ENCODE results near the gene UBL7.
"Not testable (repeated sequence)": the region's sequence is repeated elsewhere in the genome, so short reads cannot be mapped to it uniquely, and the experiment has no call there.

UBL7 gene, protein sequence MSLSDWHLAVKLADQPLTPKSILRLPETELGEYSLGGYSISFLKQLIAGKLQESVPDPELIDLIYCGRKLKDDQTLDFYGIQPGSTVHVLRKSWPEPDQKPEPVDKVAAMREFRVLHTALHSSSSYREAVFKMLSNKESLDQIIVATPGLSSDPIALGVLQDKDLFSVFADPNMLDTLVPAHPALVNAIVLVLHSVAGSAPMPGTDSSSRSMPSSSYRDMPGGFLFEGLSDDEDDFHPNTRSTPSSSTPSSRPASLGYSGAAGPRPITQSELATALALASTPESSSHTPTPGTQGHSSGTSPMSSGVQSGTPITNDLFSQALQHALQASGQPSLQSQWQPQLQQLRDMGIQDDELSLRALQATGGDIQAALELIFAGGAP

GRCh38 chr15:74460871-74461846 is at the start of gene UBL7:
Gene UBL7 (minus strand): TSS chr15:74461160. CDS start chr15:74458867, 2,293 bp downstream.
- peak; percentile 82 for DNase-seq (ENCODE audit: low spot score)

DNA sequence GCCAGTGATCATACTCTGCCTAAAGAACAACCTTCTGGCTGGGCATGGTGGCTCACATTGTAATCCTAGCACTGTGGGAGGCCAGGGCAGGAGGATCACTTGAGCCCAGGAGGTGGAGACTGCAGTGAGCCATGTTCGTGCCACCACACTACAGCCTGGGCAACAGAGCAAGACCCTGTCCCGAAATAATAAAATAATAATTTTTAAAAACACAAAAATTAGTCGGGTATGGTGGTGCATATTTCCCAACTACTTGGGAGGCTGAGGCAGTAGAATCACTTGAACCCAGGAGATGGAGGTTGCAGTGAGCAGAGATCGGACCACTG is 45.5 kb upstream of the UBL7 start:
- DNase-seq (ENCODE audit: low spot score) = no peak

GRCh38 chr15:74505837-74506514 is 45.0 kb upstream of the UBL7 start:
- no peak for DNase-seq (ENCODE audit: low spot score)

DNA sequence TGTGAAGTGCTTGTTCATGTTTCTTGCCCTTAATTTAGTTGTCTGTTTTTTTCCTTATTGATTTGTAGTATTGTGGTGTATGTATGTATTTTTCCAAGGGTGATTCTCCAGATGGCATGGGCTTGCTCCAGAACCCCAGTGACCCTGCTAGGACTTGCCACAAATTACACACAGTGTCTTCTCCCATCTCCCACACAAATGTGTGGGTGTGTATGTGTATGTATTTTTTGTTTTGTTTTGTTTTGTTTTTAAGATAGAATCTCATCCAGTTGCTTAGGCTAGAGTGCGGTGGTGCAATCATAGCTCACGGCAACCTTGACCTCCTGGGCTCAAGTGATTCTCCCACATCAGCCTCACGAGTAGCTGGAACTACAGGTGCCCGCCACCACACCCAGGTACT is 43.9 kb upstream of the UBL7 start:
- no peak for DNase-seq (ENCODE audit: low spot score)

DNA sequence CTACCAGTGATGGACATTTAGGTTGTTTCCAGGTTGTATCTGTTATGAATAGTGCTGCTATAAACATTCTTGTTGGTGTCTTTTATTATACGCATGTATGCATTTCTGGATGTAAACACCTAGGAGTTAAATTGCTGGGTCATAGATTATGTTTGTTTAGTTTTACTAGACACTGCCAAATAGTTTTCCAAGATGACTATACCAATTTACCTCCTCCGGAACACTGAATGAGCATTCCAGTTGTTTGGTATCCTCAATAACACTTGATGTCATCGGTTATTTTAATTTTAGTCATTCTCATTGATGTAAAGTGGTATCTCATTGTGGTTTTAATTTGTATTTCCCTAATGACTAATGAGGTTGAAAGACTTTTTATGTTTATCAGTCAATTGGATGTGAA is 43.5 kb upstream of the UBL7 start:
- no peak for DNase-seq (ENCODE audit: low spot score)

DNA sequence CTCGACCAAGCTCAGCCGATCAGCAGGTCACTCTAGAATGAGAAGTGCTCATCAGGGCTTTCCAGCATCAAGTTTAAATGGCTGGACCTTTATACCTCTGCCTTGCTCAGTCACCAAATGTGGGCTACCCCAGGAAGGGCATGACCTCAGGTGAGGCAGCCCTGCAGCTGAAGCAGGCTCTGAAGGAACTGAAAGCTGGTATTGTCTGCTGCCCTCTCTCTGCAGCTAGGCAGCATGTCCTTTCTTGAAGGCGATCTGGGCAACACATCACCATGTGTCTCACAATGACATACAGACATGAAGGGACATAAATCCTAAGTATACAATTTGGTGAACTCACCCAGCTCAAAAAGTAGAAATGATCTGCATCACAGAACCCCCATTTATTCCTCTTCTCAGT is 41.3 kb upstream of the UBL7 start:
- no peak for DNase-seq (ENCODE audit: low spot score)

DNA sequence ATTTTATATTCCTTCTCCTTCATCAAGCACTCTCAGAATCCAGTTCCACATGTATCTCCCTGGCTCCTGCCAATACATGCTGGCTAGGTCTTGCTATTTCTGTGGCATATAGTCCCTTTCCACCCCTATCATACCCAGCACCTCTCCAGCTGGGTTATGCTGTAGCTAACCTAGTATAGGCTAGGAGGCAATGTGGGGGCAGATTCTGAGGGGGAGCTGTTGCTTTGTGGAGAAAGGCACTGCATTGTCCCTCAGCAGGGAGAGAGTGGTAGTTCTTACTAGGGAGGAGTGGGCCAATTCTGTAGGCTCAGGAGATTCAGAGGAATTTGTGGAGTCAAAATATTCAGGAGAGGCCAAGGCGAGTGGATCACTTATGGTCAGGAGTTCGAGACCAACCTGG is 39.4 kb upstream of the UBL7 start:
- DNase-seq (ENCODE audit: low spot score) = no peak

- no peak for DNase-seq (ENCODE audit: low spot score)
Measured at GRCh38 chr15:74499366-74499765, 38.4 kb upstream of the UBL7 start.

- DNase-seq (ENCODE audit: low spot score) = no peak
Measured at GRCh38 chr15:74497584-74497983, 36.6 kb upstream of the UBL7 start.

- no peak for DNase-seq (ENCODE audit: low spot score)
Measured at GRCh38 chr15:74496648-74497047, 35.7 kb upstream of the UBL7 start.

GRCh38 chr15:74490339-74490689 is 29.4 kb upstream of the UBL7 start:
- no peak for DNase-seq (ENCODE audit: low spot score)

- peak; percentile 76 for DNase-seq (ENCODE audit: low spot score)
Measured at GRCh38 chr15:74489518-74490338, 28.8 kb upstream of the UBL7 start.

DNA sequence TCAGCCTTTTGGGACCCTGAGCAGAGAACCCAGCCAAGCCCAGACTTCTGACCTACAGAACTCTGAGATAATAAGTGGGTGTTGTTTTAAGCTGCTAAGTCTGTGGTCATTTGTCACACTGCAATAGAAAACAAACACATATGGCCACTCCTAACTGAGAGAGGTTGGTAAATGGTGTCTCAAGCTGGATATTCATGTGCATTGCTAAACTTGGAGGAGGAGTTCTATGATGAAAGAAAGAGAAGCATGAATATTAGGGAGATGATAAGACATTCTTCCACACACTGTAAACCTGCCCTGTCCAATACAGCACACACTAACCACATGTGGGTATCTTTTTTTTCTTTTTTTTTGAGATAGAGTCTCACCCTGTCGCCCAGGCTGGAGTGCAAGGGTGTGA is 27.8 kb upstream of the UBL7 start:
- no peak for DNase-seq (ENCODE audit: low spot score)

DNA sequence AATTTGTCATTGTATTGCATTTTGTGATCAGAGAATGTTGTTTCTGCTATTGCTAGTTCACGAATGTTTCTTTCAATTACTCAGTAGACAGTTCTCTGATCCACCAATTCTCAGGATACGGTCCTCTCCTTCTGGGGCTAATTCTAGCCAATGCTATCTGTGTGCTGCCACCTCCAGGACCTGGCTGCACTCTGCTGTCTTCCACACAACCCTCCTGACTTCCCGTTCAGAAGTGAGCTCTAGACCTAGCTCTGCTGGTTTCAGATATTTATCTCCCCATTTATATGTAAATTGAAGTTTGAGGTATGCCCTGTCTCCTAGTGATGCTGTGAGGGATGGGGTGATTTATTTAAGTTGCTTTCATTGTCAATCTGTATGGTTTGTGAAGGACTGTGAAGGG is 21.7 kb upstream of the UBL7 start:
- no peak for DNase-seq (ENCODE audit: low spot score)

GRCh38 chr15:74480364-74480763 is 19.4 kb upstream of the UBL7 start:
- not testable (repeated sequence) for DNase-seq (ENCODE audit: low spot score)

DNA sequence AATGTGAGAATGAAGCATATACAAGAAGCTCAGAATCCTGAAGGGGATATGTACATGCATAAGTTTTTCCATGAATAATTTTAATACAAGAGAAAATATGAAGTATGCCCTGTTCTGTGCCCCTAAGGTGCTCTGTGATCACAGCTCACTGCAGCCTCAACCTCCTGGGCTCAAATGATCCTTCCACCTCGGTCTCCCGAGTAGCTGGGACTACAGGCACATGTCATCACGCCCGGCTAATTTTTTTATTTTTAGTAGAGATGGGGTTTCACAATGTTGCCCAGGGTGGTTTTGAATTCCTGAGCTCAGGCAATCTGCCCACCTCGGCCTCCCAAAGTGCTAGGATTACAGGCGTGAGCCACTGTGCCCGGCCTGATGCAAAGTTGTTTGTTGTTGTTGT is 10.7 kb upstream of the UBL7 start:
- not testable (repeated sequence) for DNase-seq (ENCODE audit: low spot score)

- DNase-seq (ENCODE audit: low spot score) = no peak
Measured at GRCh38 chr15:74470631-74471395, 9.9 kb upstream of the UBL7 start.

GRCh38 chr15:74468341-74469032 is 7.5 kb upstream of the UBL7 start:
- DNase-seq (ENCODE audit: low spot score) = no peak

GRCh38 chr15:74466570-74466969 is 5.6 kb upstream of the UBL7 start:
- DNase-seq (ENCODE audit: low spot score) = no peak

GRCh38 chr15:74464897-74465296 is 3.9 kb upstream of the UBL7 start:
- no peak for DNase-seq (ENCODE audit: low spot score)

Measured in HuH-7 (cell line).